T47D (cell line): ENCODE results near the gene GPR37.

Experiments
- DNase-seq, 2 experiments: peaks; one replicate each; pipeline versions ENCODE4 v3.0.0 to v3.0.0-alpha.2; 2011 to 2012; ENCODE audit warnings: low read depth in 1 of 2, low spot score in 1 of 2
- JUND ChIP-seq: IDR thresholded peaks from 2 replicates; pipeline ENCODE4 v1.6.1; 2012; ENCODE audit warnings: low read depth
- in situ Hi-C: cut with HindIII; loops from 2 replicates; pipeline ENCODE4 v1.10.0; 2016; ENCODE audit warnings: low sequenced_read_pairs, low pct_unique_long_range_greater_than_20kb

GPR37 gene

GRCh38 chr7:124790645-124791044 lies 25.1 kb upstream of the GPR37 start:
- in situ Hi-C loops = no loop called here
- DNase-seq = peak in 1 of 2 experiments; percentile 5
- TF ChIP-seq JUND = no peak

GRCh38 chr7:124785994-124786393 lies 20.4 kb upstream of the GPR37 start:
- DNase-seq = no peak
- no peak for TF ChIP-seq JUND
- in situ Hi-C loops = no loop called here

GRCh38 chr7:124784879-124785818 lies 19.6 kb upstream of the GPR37 start:
- in situ Hi-C loops = no loop called here
- DNase-seq = peak in 1 of 2 experiments; percentile 65
- no peak for TF ChIP-seq JUND

DNA sequence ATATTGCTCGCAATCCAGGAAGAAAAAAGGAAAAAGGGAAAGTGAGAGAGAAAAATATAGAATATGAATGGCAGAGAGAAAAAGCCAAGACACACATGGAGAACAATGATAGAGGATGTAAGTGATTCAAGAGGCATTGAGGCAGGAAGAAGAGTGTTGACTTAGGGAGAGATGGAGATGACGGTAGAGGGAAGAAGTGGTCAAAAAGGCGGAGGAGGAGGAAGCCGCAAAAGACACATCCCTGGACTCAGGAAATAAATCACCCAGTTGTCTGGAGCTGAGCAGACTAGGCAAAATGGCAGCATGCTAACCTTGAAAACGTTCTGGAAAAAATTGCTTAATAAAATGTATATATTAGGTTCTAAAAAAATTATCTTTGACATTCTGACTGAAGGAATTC lies 17.7 kb upstream of the GPR37 start:
- in situ Hi-C loops = no loop called here
- TF ChIP-seq JUND = no peak
- no peak for DNase-seq

- TF ChIP-seq JUND = no peak
- in situ Hi-C loops = no loop called here
- DNase-seq = no peak
Measured at GRCh38 chr7:124781907-124782734, 16.5 kb upstream of the GPR37 start.

DNA sequence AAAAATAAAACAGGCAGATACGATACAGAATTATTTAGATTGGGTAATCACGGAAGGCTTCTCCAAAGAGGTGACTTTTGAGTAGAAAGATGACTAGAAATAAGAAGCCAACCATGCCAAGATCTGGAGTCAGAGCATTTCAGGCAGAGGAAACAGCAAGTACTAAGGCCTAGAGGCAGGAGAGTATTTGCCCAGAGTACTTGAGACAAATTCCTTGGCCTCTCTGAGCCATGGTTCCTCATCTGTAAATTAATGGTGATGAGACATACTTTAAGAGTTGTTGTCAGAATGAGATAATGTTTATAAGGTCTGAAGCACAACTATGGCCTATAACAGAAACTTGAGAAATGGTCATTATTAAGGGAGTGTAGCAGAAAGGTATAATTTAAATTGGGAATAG lies 15.8 kb upstream of the GPR37 start:
- no peak for DNase-seq
- TF ChIP-seq JUND = no peak
- in situ Hi-C loops = no loop called here

DNA sequence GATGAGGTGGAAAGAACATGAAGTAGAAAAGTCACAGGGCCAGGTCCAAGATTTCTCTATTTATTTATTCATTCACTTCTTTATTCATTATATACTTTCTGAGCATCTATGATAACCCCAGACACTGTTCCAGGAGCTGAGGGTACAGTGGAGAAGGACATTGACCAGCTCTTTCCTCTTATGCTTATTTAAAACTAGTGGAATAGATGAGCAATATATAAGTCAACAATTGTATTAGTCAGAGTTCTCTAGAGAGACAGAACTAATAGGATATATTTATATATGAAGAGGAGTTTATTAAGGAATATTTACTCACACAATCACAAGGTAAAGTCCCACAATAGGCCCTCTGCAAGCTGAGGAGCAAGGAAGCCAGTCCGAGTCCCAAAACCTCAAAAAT lies 15.0 kb upstream of the GPR37 start:
- in situ Hi-C loops = no loop called here
- no peak for TF ChIP-seq JUND
- DNase-seq = no peak

GRCh38 chr7:124780056-124780455 lies 14.5 kb upstream of the GPR37 start:
- in situ Hi-C loops = no loop called here
- no peak for DNase-seq
- no peak for TF ChIP-seq JUND

GRCh38 chr7:124779620-124780019 lies 14.0 kb upstream of the GPR37 start:
- no peak for TF ChIP-seq JUND
- in situ Hi-C loops = no loop called here
- no peak for DNase-seq

DNA sequence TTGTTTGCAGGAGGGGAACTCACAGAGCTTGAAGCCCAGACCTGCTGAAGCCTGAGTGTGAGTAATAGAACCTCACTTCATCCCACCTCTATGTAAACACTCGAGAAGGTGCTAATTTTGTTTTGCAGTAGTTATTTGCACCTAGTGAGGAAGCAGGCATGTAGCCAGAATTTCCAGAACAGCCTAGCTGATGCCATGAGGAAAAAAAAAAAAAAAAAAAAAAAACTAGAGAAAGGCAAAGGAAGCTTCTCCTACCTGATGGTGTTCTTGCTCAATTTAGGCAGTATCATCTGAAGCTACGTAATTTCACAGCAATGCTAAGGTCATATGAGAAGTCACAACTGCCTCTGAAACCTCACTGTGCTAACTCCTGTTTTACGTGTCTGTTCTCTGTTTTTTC lies 13.6 kb upstream of the GPR37 start:
- in situ Hi-C loops = no loop called here
- no peak for TF ChIP-seq JUND
- no peak for DNase-seq

DNA sequence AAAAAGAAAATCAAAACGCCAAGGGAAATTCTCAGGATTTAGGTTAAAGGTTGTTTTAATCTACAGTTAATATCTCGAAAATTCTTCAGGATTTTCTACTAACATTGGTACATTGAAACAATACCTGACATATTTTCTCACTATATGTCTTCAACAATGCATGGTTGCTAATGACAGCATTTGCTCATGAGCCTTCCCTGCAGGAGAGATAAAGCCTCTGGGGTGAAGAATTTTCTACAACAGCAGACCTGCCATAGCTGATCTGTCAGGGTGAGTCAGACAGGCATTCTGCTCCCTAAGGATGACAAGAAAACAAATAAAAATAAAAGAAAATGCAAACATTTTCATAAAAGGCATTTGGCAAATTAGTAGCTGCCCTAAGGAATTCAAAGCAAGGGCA lies 11.7 kb upstream of the GPR37 start:
- in situ Hi-C loops = no loop called here
- DNase-seq = no peak
- no peak for TF ChIP-seq JUND

- in situ Hi-C loops = no loop called here
Measured at GRCh38 chr7:124776153-124776552, 10.6 kb upstream of the GPR37 start.

DNA sequence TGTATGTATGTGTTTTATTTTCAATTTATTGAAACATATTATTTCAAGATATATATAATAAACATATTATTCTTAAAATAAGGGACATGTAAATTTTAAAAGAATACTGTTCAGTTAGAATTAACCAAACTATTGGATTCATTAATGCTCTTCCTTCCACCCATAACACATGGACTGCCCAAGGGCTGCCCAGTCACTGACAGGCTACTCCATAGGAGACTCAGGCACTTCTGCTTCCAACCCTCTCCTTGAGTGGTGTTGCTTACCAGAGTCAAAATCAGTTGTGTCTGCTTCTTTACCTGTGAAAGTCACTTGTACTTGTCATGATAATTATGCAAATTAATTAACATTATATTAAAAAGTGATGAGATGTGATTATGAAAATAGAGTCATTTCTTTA lies 9.8 kb upstream of the GPR37 start:
- TF ChIP-seq JUND = no peak
- in situ Hi-C loops = no loop called here
- no peak for DNase-seq

More at GRCh38 chr7:124776153-124776552, 10.6 kb upstream of the GPR37 start:
- TF ChIP-seq JUND = no peak
- DNase-seq = no peak
